Osteoblast (primary cell): ENCODE results near the gene USP12. TPM values are rescaled to one million over a fixed set of nuclear protein-coding genes. Genes with fewer than 3 reads are reported as not detected.
A peak's percentile ranks its signal among the peaks of the same experiment; 100 is the strongest.

ENCODE experiments used
- DNase-seq: peaks from one replicate; pipeline ENCODE4 v3.0.0; 2011; ENCODE audit warnings: low spot score, mixed read lengths; ENCODE audit not compliant: insufficient read length; ENCODE audit errors: missing footprints
- H2AFZ ChIP-seq: 2 replicates; pipeline ENCODE4 v1.6.0; 2011; ENCODE audit warnings: mild to moderate bottlenecking, low read length
- H3K27ac ChIP-seq: 2 replicates; pipeline ENCODE4 v1.5.1; 2011; ENCODE audit warnings: mild to moderate bottlenecking, low read depth, low read length, moderate library complexity
- H3K27me3 ChIP-seq: 2 replicates; pipeline ENCODE4 v1.6.0; 2012; ENCODE audit warnings: mild to moderate bottlenecking, control low read depth, inconsistent platforms, low read length, moderate library complexity; ENCODE audit not compliant: insufficient read depth
- H3K36me3 ChIP-seq: 2 replicates; pipeline ENCODE4 v1.5.1; 2011; ENCODE audit warnings: mild to moderate bottlenecking, low read length, control low read depth, moderate library complexity; ENCODE audit not compliant: insufficient read depth
- H3K4me1 ChIP-seq: 2 replicates; pipeline ENCODE4 v1.5.1; 2011; ENCODE audit warnings: mild to moderate bottlenecking, low read length, control low read depth, moderate library complexity; ENCODE audit not compliant: insufficient read depth
- H3K4me2 ChIP-seq: 2 replicates; pipeline ENCODE4 v1.6.0; 2011; ENCODE audit warnings: mild to moderate bottlenecking, low read length; ENCODE audit not compliant: insufficient read depth
- H3K4me3 ChIP-seq: fragments of 200-600 bp; sonication (generic); 3 replicates; pipeline ENCODE4 v1.5.1; 2012; ENCODE audit warnings: mild to moderate bottlenecking, low read length, inconsistent platforms; ENCODE audit not compliant: insufficient read depth
- H3K79me2 ChIP-seq: 2 replicates; pipeline ENCODE4 v1.6.0; 2012; ENCODE audit warnings: mild to moderate bottlenecking, low read length, control low read depth, inconsistent platforms; ENCODE audit not compliant: insufficient read depth
- H3K9me3 ChIP-seq: 2 replicates; pipeline ENCODE4 v1.5.1; 2011; ENCODE audit warnings: low read depth, low read length, control low read depth
- H4K20me1 ChIP-seq: 2 replicates; pipeline ENCODE4 v1.6.0; 2012; ENCODE audit warnings: mild to moderate bottlenecking, low read length, control low read depth; ENCODE audit not compliant: insufficient read depth
- CTCF ChIP-seq: IDR thresholded peaks from 2 replicates; pipeline ENCODE4 v1.5.1; 2011; ENCODE audit warnings: mild to moderate bottlenecking, low read depth, low read length, moderate library complexity; ENCODE audit errors: extremely low read depth
- total RNA-seq: library from RNA; depleted of rRNA; stranded (reverse); fragments of >200 nt; gene quantifications from 2 replicates; pipeline ENCODE4 v1.2.3, GENCODE V29; 2012

USP12 gene
- total RNA-seq, 1 donor = 24.6 TPM

DNA sequence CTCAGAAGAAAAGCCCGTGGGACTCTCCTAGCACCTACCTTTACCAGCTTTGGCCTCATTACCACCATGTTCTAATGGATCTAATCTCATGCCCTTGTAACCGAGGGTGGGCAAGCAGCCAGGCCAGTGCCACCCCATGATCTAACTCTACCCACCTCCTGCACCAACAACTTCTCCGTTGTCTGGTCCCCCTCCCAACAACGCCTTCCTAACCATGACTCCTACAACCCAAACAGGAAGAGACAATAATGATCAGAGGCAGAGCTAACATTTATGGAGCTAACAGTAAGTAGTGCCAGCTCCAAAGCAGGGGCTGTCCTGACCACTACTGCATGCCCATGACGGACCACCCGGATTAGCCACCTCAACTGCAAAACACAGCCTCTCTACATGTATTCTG, 3.5 kb downstream of the USP12 start:
- peaks cover 59% of the 10 kb centered on the region for H4K20me1 ChIP-seq
- peaks cover 29% of the 10 kb centered on the region for H3K4me1 ChIP-seq
- peaks cover 78% of the 10 kb centered on the region for H3K79me2 ChIP-seq
- no peak overlapping the region for H2AFZ ChIP-seq
- H3K9me3 ChIP-seq = no peaks in the 10 kb centered on the region
- H3K27me3 ChIP-seq = no peaks in the 10 kb centered on the region
- no peaks in the 10 kb centered on the region for H3K36me3 ChIP-seq
- no peak overlapping the region for H3K4me2 ChIP-seq
- no peak overlapping the region for H3K27ac ChIP-seq
- TF ChIP-seq CTCF = no peak
- peak; percentile 58 for DNase-seq
- no peak overlapping the region for H3K4me3 ChIP-seq

- H3K27ac ChIP-seq = no peak overlapping the region
- no peak for DNase-seq
- no peaks in the 10 kb centered on the region for H3K27me3 ChIP-seq
- H3K4me3 ChIP-seq = no peak overlapping the region
- H3K36me3 ChIP-seq = no peaks in the 10 kb centered on the region
- peaks cover 73% of the 10 kb centered on the region for H4K20me1 ChIP-seq
- no peak for TF ChIP-seq CTCF
- H3K79me2 ChIP-seq = peaks cover 95% of the 10 kb centered on the region
- H3K9me3 ChIP-seq = no peaks in the 10 kb centered on the region
- H2AFZ ChIP-seq = no peak overlapping the region
- H3K4me2 ChIP-seq = peak overlapping the region; percentile 5
- peaks cover 25% of the 10 kb centered on the region for H3K4me1 ChIP-seq
Measured at GRCh38 chr13:27166313-27166712, 5.3 kb downstream of the USP12 start.

- Histone ChIP-seq H3K9me3 (no peaks in the 10 kb centered on the region), H3K27me3 (no peaks in the 10 kb centered on the region), H3K4me1 (no peaks in the 10 kb centered on the region), H3K36me3 (no peaks in the 10 kb centered on the region), H3K4me2 (no peak overlapping the region), H3K79me2 (peaks cover 100% of the 10 kb centered on the region), H4K20me1 (peaks cover 78% of the 10 kb centered on the region), H3K27ac (no peak overlapping the region), H2AFZ (no peak overlapping the region), H3K4me3 (no peak overlapping the region)
- no peak for DNase-seq
- no peak for TF ChIP-seq CTCF
Measured at GRCh38 chr13:27161980-27162379, 9.6 kb downstream of the USP12 start.

DNA sequence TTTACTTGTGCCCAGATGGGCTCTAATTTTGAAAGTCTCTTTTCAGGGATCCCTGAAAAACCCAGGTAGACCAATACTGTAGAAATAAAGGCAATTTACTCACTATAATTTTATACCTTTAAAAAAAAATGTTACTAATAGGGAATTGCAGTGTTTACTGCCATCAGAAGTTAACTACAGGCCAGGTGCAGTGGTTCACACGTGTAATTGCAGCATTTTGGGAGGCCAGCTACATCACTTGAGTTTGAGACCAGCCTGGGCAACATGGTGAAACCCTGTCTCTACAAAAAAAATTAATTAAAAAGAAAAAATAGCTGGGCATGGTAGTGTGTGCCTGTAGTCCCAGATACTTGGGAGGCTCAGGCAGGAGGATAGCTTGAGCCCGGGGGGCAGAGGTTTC, 10.2 kb downstream of the USP12 start:
- H3K36me3 ChIP-seq = no peaks in the 10 kb centered on the region
- H3K9me3 ChIP-seq = no peaks in the 10 kb centered on the region
- DNase-seq = no peak
- no peak overlapping the region for H2AFZ ChIP-seq
- H4K20me1 ChIP-seq = peaks cover 74% of the 10 kb centered on the region
- no peak for TF ChIP-seq CTCF
- H3K4me3 ChIP-seq = no peak overlapping the region
- no peak overlapping the region for H3K4me2 ChIP-seq
- no peaks in the 10 kb centered on the region for H3K27me3 ChIP-seq
- no peaks in the 10 kb centered on the region for H3K4me1 ChIP-seq
- peaks cover 100% of the 10 kb centered on the region for H3K79me2 ChIP-seq
- H3K27ac ChIP-seq = no peak overlapping the region
